ENCODE measurements around the gene SAMD4B. TPM values are rescaled to one million over a fixed set of nuclear protein-coding genes. Genes with fewer than 3 reads are reported as not detected.

Gene SAMD4B
- total and polyA plus RNA-seq, 2 donors from 2014 or later, result 92.9 to 100 TPM

DNA sequence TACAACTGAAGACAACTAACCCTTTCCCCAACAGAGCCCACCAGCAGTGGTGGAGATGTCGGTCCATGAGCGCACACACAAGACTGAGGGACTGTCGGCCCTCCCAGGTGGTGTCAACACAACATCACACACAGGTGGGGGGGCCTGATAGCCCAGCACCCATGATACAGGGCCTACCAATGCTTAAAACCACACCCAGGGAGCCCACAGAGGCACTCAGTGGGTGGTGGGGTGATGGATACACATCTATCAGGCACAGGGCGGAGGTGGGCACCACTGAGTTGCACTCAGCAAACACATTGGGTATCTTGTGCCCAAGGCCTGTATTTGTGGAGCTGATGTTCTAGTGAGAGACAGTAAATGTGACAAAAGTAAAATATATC is 57.4 kb downstream of the SAMD4B start:
- Histone ChIP-seq H3K36me3 (ENCODE audit: control insufficient read depth in 2 of 3, insufficient read depth in 3 of 3, low read length in 3 of 3) (peaks cover 0 to 3% (median 2%) of the 10 kb centered on the region in 3 donors), H3K27me3 (ENCODE audit: control insufficient read depth, insufficient read depth, low read length) (no peaks in the 10 kb centered on the region), H3K27ac (ENCODE audit: low read depth in 2 of 2, low read length in 2 of 2) (peak overlapping the region in 1 of 2 donors; percentile 17), H3K9me3 (ENCODE audit: control insufficient read depth in 2 of 3, insufficient read depth in 1 of 3, low read length in 3 of 3) (no peaks in the 10 kb centered on the region), H3K4me3 (ENCODE audit: low read length in 3 of 3) (no peak overlapping the region), H3K4me1 (ENCODE audit: control insufficient read depth in 2 of 3, insufficient read depth in 2 of 3, low read depth in 1 of 3, low read length in 3 of 3) (peaks cover 3 to 37% (median 25%) of the 10 kb centered on the region in 3 donors), H3K9ac (ENCODE audit: low read length in 3 of 3) (no peak overlapping the region)
- intact Hi-C loops (cut with DNase I), result no loop called here
- FAIRE-seq (no peak), DNase-seq (peak in 1 of 5 donors; percentile 45)
- TF ChIP-seq, protein P1, sequence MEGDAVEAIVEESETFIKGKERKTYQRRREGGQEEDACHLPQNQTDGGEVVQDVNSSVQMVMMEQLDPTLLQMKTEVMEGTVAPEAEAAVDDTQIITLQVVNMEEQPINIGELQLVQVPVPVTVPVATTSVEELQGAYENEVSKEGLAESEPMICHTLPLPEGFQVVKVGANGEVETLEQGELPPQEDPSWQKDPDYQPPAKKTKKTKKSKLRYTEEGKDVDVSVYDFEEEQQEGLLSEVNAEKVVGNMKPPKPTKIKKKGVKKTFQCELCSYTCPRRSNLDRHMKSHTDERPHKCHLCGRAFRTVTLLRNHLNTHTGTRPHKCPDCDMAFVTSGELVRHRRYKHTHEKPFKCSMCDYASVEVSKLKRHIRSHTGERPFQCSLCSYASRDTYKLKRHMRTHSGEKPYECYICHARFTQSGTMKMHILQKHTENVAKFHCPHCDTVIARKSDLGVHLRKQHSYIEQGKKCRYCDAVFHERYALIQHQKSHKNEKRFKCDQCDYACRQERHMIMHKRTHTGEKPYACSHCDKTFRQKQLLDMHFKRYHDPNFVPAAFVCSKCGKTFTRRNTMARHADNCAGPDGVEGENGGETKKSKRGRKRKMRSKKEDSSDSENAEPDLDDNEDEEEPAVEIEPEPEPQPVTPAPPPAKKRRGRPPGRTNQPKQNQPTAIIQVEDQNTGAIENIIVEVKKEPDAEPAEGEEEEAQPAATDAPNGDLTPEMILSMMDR (IDR thresholded peaks at IDR 0.05; ENCODE audit: borderline replicate concordance, extremely low read depth, insufficient read depth), result no peak

DNA sequence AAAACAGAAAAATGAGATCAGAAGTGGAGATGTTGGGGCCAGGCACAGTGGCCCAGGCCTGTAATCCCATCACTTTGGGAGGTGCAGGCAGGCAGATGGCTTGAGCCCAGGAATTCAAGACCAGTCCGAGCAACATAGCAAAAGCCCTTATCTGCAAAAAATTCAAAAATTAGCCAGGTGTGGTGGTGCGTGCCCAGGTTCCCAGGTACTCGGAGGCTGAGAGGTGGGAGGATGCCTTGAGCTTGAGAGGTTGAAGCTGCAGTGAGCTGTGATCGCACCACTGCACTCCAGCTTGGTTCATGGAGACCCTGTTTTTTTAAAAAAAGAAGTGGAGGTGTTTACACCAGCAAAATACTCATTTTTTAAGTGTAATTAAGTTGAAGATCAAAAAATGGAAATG is 57.8 kb downstream of the SAMD4B start:
- Histone ChIP-seq H3K4me3 (ENCODE audit: low read length in 3 of 3) (no peak overlapping the region), H3K27ac (ENCODE audit: low read depth in 2 of 2, low read length in 2 of 2) (peak overlapping the region in 1 of 2 donors; percentile 17), H3K9ac (ENCODE audit: low read length in 3 of 3) (no peak overlapping the region), H3K9me3 (ENCODE audit: control insufficient read depth in 2 of 3, insufficient read depth in 1 of 3, low read length in 3 of 3) (no peaks in the 10 kb centered on the region), H3K4me1 (ENCODE audit: control insufficient read depth in 2 of 3, insufficient read depth in 2 of 3, low read depth in 1 of 3, low read length in 3 of 3) (peaks cover 3 to 37% (median 25%) of the 10 kb centered on the region in 3 donors), H3K27me3 (ENCODE audit: control insufficient read depth, insufficient read depth, low read length) (no peaks in the 10 kb centered on the region), H3K36me3 (ENCODE audit: control insufficient read depth in 2 of 3, insufficient read depth in 3 of 3, low read length in 3 of 3) (peaks cover 0 to 3% (median 2%) of the 10 kb centered on the region in 3 donors)
- FAIRE-seq (no peak), DNase-seq (peak in 1 of 5 donors; percentile 41)
- TF ChIP-seq, protein P1 (IDR thresholded peaks at IDR 0.05; ENCODE audit: borderline replicate concordance, extremely low read depth, insufficient read depth), result no peak
- intact Hi-C loops (cut with DNase I), result no loop called here

GRCh38 chr19:39401070-39401548 is 58.9 kb downstream of the SAMD4B start:
- Histone ChIP-seq H3K27me3 (ENCODE audit: control insufficient read depth, insufficient read depth, low read length) (no peaks in the 10 kb centered on the region), H3K27ac (ENCODE audit: low read depth in 2 of 2, low read length in 2 of 2) (peak overlapping the region; percentile 97 to 99), H3K4me1 (ENCODE audit: control insufficient read depth in 2 of 3, insufficient read depth in 2 of 3, low read depth in 1 of 3, low read length in 3 of 3) (peaks cover 3 to 37% (median 28%) of the 10 kb centered on the region in 3 donors), H3K9me3 (ENCODE audit: control insufficient read depth in 2 of 3, insufficient read depth in 1 of 3, low read length in 3 of 3) (no peaks in the 10 kb centered on the region), H3K9ac (ENCODE audit: low read length in 3 of 3) (peak overlapping the region in 1 of 3 donors; percentile 94), H3K4me3 (ENCODE audit: low read length in 3 of 3) (peak overlapping the region in 2 of 3 donors; percentile 1 to 40), H3K36me3 (ENCODE audit: control insufficient read depth in 2 of 3, insufficient read depth in 3 of 3, low read length in 3 of 3) (peaks cover 0 to 3% (median 0%) of the 10 kb centered on the region in 3 donors)
- intact Hi-C loops (cut with DNase I), result no loop called here
- DNase-seq (peak in 1 of 5 donors; percentile 77), FAIRE-seq (no peak)
- TF ChIP-seq, protein P1 (IDR thresholded peaks at IDR 0.05; ENCODE audit: borderline replicate concordance, extremely low read depth, insufficient read depth), result no peak
